Tibial nerve (tissue), 4 donors: ENCODE results near the gene CLIP4. TPM values are rescaled to one million over a fixed set of nuclear protein-coding genes. Genes with fewer than 3 reads are reported as not detected.

Experiments used
- DNase-seq, 2 donors: peaks; one replicate each; pipeline ENCODE4 v3.0.0-alpha.2; 2019; ENCODE audit warnings: low spot score in 2 of 2
- H3K27ac ChIP-seq, 4 donors: fragments of 200-600 bp; sonication (generic) in 3 of 4; one replicate each; pipeline ENCODE4 v1.5.1; 2017 to 2019; ENCODE audit warnings: mild to moderate bottlenecking in 1 of 4
- H3K27me3 ChIP-seq, 2 donors: fragments of 200-600 bp; sonication (generic) in 1 of 2; one replicate each; pipeline versions ENCODE4 v1.5.1 to v1.6.0; 2017 to 2019
- H3K36me3 ChIP-seq, 3 donors: fragments of 200-600 bp; sonication (generic); one replicate each; pipeline ENCODE4 v1.5.1; 2018 to 2019
- H3K4me1 ChIP-seq, 4 donors: fragments of 200-600 bp; sonication (generic) in 3 of 4; one replicate each; pipeline ENCODE4 v1.5.1; 2017 to 2019
- H3K4me3 ChIP-seq, 4 donors: fragments of 200-600 bp; sonication (generic) in 3 of 4; one replicate each; pipeline ENCODE4 v1.5.1; 2017 to 2019; ENCODE audit warnings: mild to moderate bottlenecking in 1 of 4, moderate library complexity in 1 of 4
- H3K9me3 ChIP-seq, 4 donors: fragments of 200-600 bp; sonication (generic) in 3 of 4; one replicate each; pipeline ENCODE4 v1.5.1; 2017 to 2019
- CTCF ChIP-seq, 5 experiments: fragments of 200-600 bp in 3 of 5; fragments of 450-650 bp in 2 of 5; sonication (generic) in 3 of 5; IDR thresholded peaks; one replicate each; pipeline ENCODE4 v1.5.1; 2016 to 2019; ENCODE audit warnings: antibody characterized with exemption in 5 of 5, mild to moderate bottlenecking in 3 of 5, moderate library complexity in 2 of 5
- EP300 ChIP-seq, 2 donors: sonication (generic); formaldehyde crosslinking; IDR thresholded peaks; one replicate each; pipeline ENCODE4 v1.6.1; 2017; ENCODE audit warnings: antibody characterized with exemption in 2 of 2, mild to moderate bottlenecking in 1 of 2
- POLR2A ChIP-seq, 2 donors: fragments of 450-650 bp; IDR thresholded peaks; one replicate each; pipeline ENCODE4 v1.6.1; 2017; ENCODE audit warnings: antibody characterized with exemption in 2 of 2, mild to moderate bottlenecking in 2 of 2, moderate library complexity in 2 of 2
- WGBS, 2 donors: methylation state at CpG; one replicate each; pipeline ENCODE4 v1.1.5; 2018; 5-methylcytosine and 5-hydroxymethylcytosine counted together
- total RNA-seq, 4 donors: library from RNA; depleted of rRNA; stranded (reverse); fragments of >200 nt; gene quantifications; one replicate each; pipeline ENCODE4 v1.1.0, GENCODE V29; 2016

Gene CLIP4
- total RNA-seq, 4 donors from 2014 or later, result 71.4 to 98.6 (median 91.2) TPM

- no peaks in the 10 kb centered on the region for H3K27me3 ChIP-seq
- TF ChIP-seq POLR2A (IDR thresholded peaks at IDR 0.05), result no peak
- TF ChIP-seq EP300 (IDR thresholded peaks at IDR 0.05), result no peak
- no peak for TF ChIP-seq CTCF (IDR thresholded peaks at IDR 0.05)
- WGBS, 2 donors, result 100% methylated on average over 2 of the region's 2 CpGs
- peaks cover 5 to 80% (median 7%) of the 10 kb centered on the region in 3 donors for H3K36me3 ChIP-seq
- no peak overlapping the region for H3K27ac ChIP-seq
- H3K9me3 ChIP-seq, result no peaks in the 10 kb centered on the region
- no peaks in the 10 kb centered on the region for H3K4me1 ChIP-seq
- DNase-seq, result no peak
- no peak overlapping the region for H3K4me3 ChIP-seq
Observed at GRCh38 chr2:29154610-29155009, 39.4 kb downstream of the CLIP4 start.

DNA sequence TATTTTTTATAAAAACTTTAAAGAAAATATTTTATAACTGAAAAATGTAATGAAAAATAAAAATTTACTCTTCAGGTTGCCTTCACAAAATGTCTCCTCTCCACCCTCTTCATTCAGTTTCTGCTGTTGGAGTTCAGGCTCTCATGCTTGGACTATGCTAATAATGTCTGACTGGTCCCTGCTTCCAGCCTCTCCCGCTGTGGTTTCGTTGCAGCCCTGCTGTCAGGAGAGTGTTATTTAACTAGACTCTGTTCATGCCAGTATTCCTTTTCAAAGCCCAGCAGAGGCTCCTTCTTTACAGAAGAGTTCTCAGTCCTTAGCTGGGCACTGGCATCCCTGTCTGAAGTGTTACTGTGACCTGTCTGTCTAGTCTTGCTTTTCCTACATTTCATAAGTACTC, 40.4 kb downstream of the CLIP4 start:
- no peaks in the 10 kb centered on the region for H3K4me1 ChIP-seq
- no peak for TF ChIP-seq CTCF (IDR thresholded peaks at IDR 0.05)
- no peak for TF ChIP-seq EP300 (IDR thresholded peaks at IDR 0.05)
- no peak for TF ChIP-seq POLR2A (IDR thresholded peaks at IDR 0.05)
- DNase-seq, result no peak
- no peak overlapping the region for H3K27ac ChIP-seq
- H3K4me3 ChIP-seq, result no peak overlapping the region
- no peaks in the 10 kb centered on the region for H3K27me3 ChIP-seq
- H3K9me3 ChIP-seq, result no peaks in the 10 kb centered on the region
- 58 to 74% methylated on average over 2 of the region's 2 CpGs for WGBS, 2 donors
- H3K36me3 ChIP-seq, result peaks cover 5 to 83% (median 7%) of the 10 kb centered on the region in 3 donors

- Histone ChIP-seq H3K27ac (peak overlapping the region in 1 of 4 donors; percentile 29), H3K27me3 (no peaks in the 10 kb centered on the region), H3K4me3 (no peak overlapping the region), H3K9me3 (no peaks in the 10 kb centered on the region), H3K36me3 (peaks cover 5 to 91% (median 7%) of the 10 kb centered on the region in 3 donors), H3K4me1 (no peaks in the 10 kb centered on the region)
- WGBS, 2 donors, result 72 to 73% methylated on average over 4 of the region's 4 CpGs
- no peak for TF ChIP-seq EP300 (IDR thresholded peaks at IDR 0.05)
- TF ChIP-seq POLR2A (IDR thresholded peaks at IDR 0.05), result no peak
- TF ChIP-seq CTCF (IDR thresholded peaks at IDR 0.05), result no peak
- no peak for DNase-seq
Observed at GRCh38 chr2:29157131-29157530, 41.9 kb downstream of the CLIP4 start.

GRCh38 chr2:29159125-29159524, 43.9 kb downstream of the CLIP4 start:
- H3K4me1 ChIP-seq, result no peaks in the 10 kb centered on the region
- no peak overlapping the region for H3K4me3 ChIP-seq
- no peak for DNase-seq
- TF ChIP-seq POLR2A (IDR thresholded peaks at IDR 0.05) (no peak), EP300 (IDR thresholded peaks at IDR 0.05) (no peak), CTCF (IDR thresholded peaks at IDR 0.05) (no peak)
- WGBS, 2 donors, result 63 to 88% methylated on average over 1 of the region's 1 CpG
- peak overlapping the region in 2 of 4 donors; percentile 13 to 64 for H3K27ac ChIP-seq
- H3K36me3 ChIP-seq, result peaks cover 0 to 84% (median 0%) of the 10 kb centered on the region in 3 donors
- H3K27me3 ChIP-seq, result no peaks in the 10 kb centered on the region
- H3K9me3 ChIP-seq, result no peaks in the 10 kb centered on the region

DNA sequence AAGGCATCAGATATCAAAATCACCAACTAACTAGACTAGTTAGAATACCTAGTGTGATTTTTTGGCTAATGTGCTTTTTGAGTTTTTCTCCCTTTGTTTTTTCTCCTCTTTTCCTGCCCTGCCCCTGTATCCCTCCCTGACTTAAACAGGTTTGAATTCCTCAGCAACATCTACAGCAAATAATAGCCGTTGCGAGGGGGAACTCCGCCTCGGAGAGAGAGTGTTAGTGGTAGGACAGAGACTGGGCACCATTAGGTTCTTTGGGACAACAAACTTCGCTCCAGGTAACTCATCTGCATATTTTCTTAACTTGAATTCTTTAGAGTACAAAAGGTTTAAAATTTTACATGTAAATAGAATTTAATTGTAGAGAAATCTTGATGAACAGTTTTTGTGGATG, 45.0 kb downstream of the CLIP4 start:
- Histone ChIP-seq H3K36me3 (peaks cover 0 to 78% (median 0%) of the 10 kb centered on the region in 3 donors), H3K27ac (peak overlapping the region in 1 of 4 donors; percentile 64), H3K27me3 (no peaks in the 10 kb centered on the region), H3K9me3 (no peaks in the 10 kb centered on the region), H3K4me3 (no peak overlapping the region), H3K4me1 (no peaks in the 10 kb centered on the region)
- no peak for TF ChIP-seq CTCF (IDR thresholded peaks at IDR 0.05)
- DNase-seq, result no peak
- WGBS, 2 donors, result 80 to 90% methylated on average over 5 of the region's 5 CpGs
